Fibroblast of skin of right biceps (primary cell): Measurements from ENCODE around the gene PA2G4.
"Not testable (repeated sequence)": the region's sequence is repeated elsewhere in the genome, so short reads cannot be mapped to it uniquely, and the experiment has no call there.

Experiments used
- DNase-seq: peaks from one replicate; pipeline ENCODE4 v3.0.0-alpha.2; 2013

Gene PA2G4

DNA sequence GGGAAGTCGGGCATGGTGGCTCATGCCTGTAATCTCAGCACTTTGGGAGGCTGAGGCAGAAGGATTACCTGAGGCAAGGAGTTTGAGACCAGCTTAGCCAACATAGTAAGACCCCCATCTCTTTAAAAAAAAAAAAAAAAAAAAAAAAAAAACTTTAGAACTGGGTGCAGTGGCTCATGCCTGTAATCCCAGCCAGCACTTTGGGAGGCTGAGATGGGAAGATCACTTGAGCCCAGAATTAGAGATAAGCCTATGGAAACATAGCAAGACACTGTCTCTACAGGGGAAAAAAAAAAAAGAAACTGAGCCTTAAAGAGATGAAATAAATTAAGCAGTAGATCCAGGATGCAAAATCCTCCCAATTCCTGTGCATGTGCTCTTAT is 1.7 kb upstream of the PA2G4 start:
- DNase-seq: no peak

DNA sequence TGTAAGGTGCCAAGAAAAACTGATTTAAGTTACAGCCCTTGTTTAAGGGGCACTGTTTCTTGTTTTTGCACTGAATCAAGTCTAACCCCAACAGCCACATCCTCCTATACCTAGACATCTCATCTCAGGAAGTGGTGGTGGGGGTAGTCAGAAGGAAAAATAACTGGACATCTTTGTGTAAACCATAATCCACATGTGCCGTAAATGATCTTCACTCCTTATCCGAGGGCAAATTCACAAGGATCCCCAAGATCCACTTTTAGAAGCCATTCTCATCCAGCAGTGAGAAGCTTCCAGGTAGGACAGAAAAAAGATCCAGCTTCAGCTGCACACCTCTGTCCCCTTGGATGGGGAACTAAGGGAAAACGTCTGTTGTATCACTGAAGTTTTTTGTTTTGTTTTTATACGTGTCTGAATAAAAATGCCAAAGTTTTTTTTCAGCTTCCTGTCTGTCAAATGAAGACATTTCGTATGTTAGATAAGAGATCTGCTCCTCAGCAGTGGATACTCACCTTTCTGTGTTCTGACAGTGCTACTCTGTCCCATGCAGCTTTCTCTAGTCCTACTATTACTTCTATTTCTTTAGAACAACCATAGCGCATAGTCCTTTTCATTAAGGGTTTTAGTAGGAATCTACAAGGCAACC is 1.2 kb upstream of the PA2G4 start:
- DNase-seq: no peak

- DNase-seq: no peak
Measured at GRCh38 chr12:56103823-56104108, 593 bp upstream of the PA2G4 start.

DNA sequence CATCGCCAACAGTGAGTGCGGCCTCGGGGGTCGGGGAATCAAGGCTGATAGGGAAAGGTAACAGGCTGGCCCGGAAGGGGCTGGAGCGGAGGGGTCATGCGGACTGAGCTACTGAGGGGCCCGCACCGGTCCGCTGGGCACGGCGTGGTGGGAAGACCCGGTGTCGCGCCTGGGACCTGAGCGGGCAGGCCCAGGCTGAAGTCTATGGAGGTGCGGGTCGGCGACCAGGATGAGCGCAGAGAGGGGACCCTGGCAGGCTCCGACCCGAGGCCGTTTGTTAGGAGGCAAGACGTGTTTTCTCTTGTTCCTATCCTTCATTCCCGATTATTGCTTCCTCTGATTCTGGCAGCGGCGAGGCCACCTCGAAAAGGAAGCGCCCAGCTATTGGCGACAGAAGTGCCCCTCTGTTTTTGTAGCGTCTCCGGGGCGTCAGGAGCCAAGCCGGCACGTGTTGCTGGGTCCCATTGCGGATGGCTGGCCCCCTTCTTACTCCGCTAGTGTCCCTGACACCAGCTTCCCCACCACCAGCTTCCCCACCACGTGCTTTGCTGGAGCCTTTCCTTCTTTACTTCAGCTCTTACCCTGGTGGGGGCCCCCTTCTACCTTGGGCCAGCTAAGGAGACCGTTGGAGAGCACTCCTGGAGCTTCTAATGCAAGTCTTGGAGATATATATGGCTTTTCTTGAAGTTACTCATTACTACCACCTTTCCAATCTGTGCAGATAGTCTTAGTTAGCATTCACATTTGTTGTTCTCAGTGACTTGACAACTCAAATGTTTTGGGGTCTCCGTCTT is 653 bp downstream of the PA2G4 start:
- no peak for DNase-seq

- DNase-seq: no peak
Measured at GRCh38 chr12:56105609-56105902, 1.2 kb downstream of the PA2G4 start.

DNA sequence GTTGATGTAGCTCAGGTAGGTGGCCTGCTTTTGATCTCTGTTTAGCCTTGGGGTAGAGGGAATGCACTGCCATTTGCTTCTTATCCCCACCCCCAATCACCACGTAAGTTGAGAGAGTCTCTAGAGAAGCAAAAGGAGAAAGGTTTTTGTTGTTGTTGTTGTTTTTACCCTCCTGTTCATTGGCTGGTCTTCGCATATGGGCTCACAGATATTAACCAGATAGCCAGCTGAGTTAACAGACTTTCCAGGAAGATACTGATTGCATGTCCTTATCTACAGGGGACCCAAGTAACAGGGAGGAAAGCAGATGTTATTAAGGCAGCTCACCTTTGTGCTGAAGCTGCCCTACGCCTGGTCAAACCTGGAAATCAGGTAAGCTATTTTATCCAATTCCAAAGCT is 2.9 kb downstream of the PA2G4 start:
- no peak for DNase-seq

GRCh38 chr12:56110571-56110970 is 6.2 kb downstream of the PA2G4 start:
- DNase-seq: no peak

DNA sequence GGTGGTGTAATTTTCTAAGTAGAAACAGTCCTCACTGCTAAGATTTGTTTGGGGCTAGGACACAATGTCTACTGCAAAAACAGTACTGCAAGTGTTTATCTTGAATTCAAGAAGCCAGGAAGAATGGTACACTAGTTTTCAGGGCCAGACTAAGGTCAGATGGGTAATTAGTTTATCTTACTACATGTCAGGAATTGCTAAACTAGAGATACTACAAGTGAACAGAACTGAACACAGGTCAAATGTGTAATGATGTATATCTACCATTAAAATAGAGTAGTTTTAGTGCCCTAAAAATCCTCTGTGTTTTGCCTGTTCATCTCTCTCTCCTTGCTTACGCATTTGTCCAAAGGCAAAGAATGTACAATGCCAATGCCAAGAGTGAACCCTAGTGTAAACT is 9.7 kb downstream of the PA2G4 start:
- DNase-seq: no peak

GRCh38 chr12:56115329-56115728 is 11.0 kb downstream of the PA2G4 start:
- DNase-seq: peak; percentile 19

DNA sequence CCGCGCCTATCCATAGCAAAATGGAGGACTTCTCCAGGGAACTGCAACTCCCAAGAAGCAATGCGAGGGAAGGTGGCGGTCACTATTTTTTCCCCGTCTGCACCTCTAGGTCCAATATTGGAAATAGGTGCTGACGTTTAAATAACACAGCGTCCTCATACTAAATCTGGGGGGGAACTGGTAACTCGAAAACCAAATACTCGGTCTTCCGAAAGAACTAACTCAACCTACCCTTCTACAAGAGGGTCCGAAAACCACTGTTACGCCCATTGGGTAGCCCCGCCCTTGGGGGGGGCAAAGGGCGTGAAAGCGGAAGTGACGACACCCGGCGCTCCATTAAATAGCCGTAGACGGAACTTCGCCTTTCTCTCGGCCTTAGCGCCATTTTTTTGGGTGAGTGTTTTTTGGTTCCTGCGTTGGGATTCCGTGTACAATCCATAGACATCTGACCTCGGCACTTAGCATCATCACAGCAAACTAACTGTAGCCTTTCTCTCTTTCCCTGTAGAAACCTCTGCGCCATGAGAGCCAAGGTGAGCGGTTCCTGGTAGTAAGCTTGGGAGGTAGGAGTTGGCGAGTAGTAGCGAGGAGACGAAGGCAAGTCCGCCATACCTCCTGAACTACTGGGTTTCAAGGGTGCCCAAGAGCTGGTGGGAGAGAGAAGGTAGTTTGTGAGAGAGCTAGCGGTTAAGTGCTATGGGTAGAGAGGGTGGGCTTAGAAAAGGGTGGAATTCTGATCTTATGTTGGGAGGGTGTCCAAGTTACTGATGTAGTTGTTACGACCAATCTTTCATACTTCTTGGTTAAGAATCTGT is 12.1 kb downstream of the PA2G4 start, which contains the start of gene RPL41:
TSS of gene RPL41 (plus strand) at position 367 of the 815 bp plus-strand sequence.
- DNase-seq: peak; percentile 94

DNA sequence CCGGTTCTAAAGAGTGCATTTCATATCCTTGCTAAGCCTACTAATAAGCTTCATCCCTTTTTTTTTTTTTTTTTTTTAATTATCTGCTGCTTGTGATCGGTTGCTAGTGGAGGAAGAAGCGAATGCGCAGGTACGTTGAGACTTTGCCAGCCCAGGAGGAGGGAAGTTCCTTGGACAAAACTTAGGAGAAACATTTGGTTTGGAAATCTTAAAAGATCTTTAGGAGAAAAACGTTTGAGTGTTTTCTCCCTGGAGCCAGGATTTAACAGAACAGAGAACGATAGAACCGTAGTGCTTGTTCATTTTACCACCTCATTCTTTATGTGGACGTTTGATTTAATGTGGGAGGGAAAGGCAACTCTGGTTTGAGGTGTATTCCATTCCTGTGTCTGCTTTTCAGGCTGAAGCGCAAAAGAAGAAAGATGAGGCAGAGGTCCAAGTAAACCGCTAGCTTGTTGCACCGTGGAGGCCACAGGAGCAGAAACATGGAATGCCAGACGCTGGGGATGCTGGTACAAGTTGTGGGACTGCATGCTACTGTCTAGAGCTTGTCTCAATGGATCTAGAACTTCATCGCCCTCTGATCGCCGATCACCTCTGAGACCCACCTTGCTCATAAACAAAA is 12.8 kb downstream of the PA2G4 start:
- DNase-seq: not testable (repeated sequence)

- peak; percentile 99 for DNase-seq
Measured at GRCh38 chr12:56117778-56118687, 13.7 kb downstream of the PA2G4 start, which contains the start of gene ZC3H10. ZC3H10 (plus strand) TSS chr12:56118266; CDS start chr12:56120563, 2,297 bp downstream.

GRCh38 chr12:56118688-56119357 is 14.5 kb downstream of the PA2G4 start:
- DNase-seq: no peak

GRCh38 chr12:56119361-56119796 is 15.0 kb downstream of the PA2G4 start:
- peak; percentile 94 for DNase-seq

DNA sequence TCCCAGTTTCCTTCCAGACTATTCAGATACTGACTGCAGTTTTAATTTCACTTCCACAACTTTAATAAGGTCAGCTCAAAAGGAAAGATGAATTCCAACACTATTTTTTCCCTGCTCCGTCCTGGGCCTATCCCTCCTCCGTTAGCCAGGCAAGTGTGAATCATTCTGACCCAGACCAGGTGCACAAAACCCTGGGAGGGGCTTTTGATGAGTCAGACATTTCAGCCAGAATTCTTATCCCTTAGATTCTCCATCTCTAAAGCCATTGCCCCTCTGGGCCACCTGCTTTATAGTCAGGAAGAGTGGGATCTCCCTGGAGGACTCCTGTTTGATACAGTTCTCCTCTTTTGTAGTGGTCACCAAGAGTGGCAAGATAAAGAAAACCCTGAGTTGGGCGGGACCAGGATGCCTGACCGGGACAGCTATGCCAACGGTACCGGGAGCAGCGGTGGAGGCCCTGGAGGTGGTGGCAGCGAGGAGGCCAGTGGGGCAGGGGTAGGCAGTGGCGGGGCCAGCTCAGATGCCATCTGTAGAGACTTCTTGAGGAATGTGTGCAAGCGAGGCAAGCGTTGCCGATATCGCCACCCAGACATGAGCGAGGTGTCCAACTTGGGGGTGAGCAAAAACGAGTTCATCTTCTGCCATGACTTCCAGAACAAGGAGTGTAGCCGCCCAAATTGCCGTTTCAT is 15.9 kb downstream of the PA2G4 start:
- no peak for DNase-seq

GRCh38 chr12:56121204-56121870 is 17.0 kb downstream of the PA2G4 start:
- no peak for DNase-seq

GRCh38 chr12:56122637-56123036 is 18.3 kb downstream of the PA2G4 start:
- DNase-seq: no peak

GRCh38 chr12:56124133-56124532 is 19.8 kb downstream of the PA2G4 start:
- no peak for DNase-seq

DNA sequence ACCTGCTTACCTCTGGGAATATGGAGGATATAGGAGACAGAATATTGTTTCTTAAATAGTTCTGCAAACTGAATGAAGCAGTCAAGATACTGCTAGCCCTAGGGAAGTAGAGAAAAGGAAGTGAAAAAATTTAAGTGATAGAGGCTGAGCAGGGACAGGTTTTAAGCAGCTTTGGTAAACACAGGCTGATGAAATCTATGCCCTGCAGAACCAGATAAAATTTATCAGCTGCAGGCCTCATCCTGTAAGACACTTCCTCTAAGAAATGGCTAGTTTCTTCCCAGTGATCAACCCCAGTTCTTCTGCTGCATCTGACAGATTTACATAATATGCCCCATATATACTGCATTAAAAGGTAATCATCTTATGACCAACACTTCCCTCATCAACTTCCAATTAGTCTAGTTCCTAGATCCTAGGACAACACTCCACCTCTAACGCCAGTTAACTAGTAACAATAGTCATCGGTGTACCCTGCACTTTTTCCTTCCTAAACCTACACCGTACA is 22.4 kb downstream of the PA2G4 start:
- no peak for DNase-seq

DNA sequence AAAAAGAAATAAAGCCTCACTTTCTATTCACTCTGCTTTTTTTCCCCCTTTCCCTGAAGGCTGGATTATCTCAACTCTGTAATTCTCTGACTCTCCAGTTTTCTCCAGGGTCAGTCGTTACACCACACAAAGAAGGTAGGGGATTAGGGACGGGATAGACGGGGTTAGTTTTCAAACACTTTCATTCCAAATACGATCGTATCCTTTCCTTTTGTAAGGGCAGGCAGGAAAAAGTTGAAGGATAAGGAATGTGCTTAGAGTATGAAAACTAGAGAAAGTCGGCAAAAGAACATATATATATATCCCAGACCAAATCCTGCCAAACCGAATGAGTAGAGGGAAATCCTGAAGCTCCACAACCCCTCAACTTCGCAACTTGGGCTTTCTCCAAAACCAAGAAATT is 23.1 kb downstream of the PA2G4 start:
- DNase-seq: no peak
